GM08714 (cell line): ENCODE measurements around the gene HAAO.

Source experiments
- H3K4me3 ChIP-seq: fragments of 200-500 bp; sonication (Bioruptor generic); 2 replicates; pipeline ENCODE4 v1.5.1; 2014; ENCODE audit warnings: mild to moderate bottlenecking, low read length, inconsistent platforms
- ZNF274 ChIP-seq: IDR thresholded peaks from 2 replicates; pipeline ENCODE4 v1.6.1; 2012; ENCODE audit warnings: mild to moderate bottlenecking, low read depth, low read length

Gene HAAO

GRCh38 chr2:42758751-42759150 lies 33.6 kb downstream of the HAAO start:
- TF ChIP-seq ZNF274: no peak

GRCh38 chr2:42757981-42758740 lies 34.2 kb downstream of the HAAO start:
- H3K4me3 ChIP-seq: no peak overlapping the region
- TF ChIP-seq ZNF274: no peak

More at GRCh38 chr2:42758751-42759150, 33.6 kb downstream of the HAAO start:
- H3K4me3 ChIP-seq: no peak overlapping the region

GRCh38 chr2:42756966-42757513 lies 35.3 kb downstream of the HAAO start:
- TF ChIP-seq ZNF274: no peak
- no peak overlapping the region for H3K4me3 ChIP-seq

GRCh38 chr2:42756150-42756775 lies 36.1 kb downstream of the HAAO start:
- no peak for TF ChIP-seq ZNF274
- H3K4me3 ChIP-seq: no peak overlapping the region

- no peak for TF ChIP-seq ZNF274
- no peak overlapping the region for H3K4me3 ChIP-seq
Observed at GRCh38 chr2:42755191-42755880, 37.0 kb downstream of the HAAO start.

- H3K4me3 ChIP-seq: no peak overlapping the region
- TF ChIP-seq ZNF274: no peak
Observed at GRCh38 chr2:42754776-42755140, 37.6 kb downstream of the HAAO start.

- TF ChIP-seq ZNF274: no peak
- H3K4me3 ChIP-seq: no peak overlapping the region
Observed at GRCh38 chr2:42754021-42754775, 38.2 kb downstream of the HAAO start.

GRCh38 chr2:42752816-42753813 lies 39.3 kb downstream of the HAAO start:
- no peak overlapping the region for H3K4me3 ChIP-seq
- no peak for TF ChIP-seq ZNF274

GRCh38 chr2:42752314-42752713 lies 40.1 kb downstream of the HAAO start:
- TF ChIP-seq ZNF274: no peak

GRCh38 chr2:42748840-42749239 lies 43.5 kb downstream of the HAAO start:
- TF ChIP-seq ZNF274: no peak

More at GRCh38 chr2:42752314-42752713, 40.1 kb downstream of the HAAO start:
- no peak overlapping the region for H3K4me3 ChIP-seq

GRCh38 chr2:42747422-42747821 lies 45.0 kb downstream of the HAAO start:
- no peak overlapping the region for H3K4me3 ChIP-seq

More at GRCh38 chr2:42748840-42749239, 43.5 kb downstream of the HAAO start:
- H3K4me3 ChIP-seq: no peak overlapping the region

GRCh38 chr2:42744545-42745082 lies 47.8 kb downstream of the HAAO start:
- no peak for TF ChIP-seq ZNF274
- H3K4me3 ChIP-seq: no peak overlapping the region

More at GRCh38 chr2:42747422-42747821, 45.0 kb downstream of the HAAO start:
- TF ChIP-seq ZNF274: no peak
